ENCODE results near the gene ATP6V0A4. TPM values are rescaled to one million over a fixed set of nuclear protein-coding genes. Genes with fewer than 3 reads are reported as not detected.

Gene ATP6V0A4
- polyA plus RNA-seq, 1 of the 3 experiments (the other 2 are of a cell fraction), result not detected

- TF ChIP-seq REST (IDR thresholded peaks at IDR 0.05; ENCODE audit: low read depth, low read length), result no peak
- no peak for TF ChIP-seq FOSL2 (IDR thresholded peaks at IDR 0.05; ENCODE audit: borderline replicate concordance, low read depth)
- no peak for TF ChIP-seq ZBTB33 (IDR thresholded peaks at IDR 0.05; ENCODE audit: borderline replicate concordance, low read depth)
- TF ChIP-seq CHD2 (IDR thresholded peaks at IDR 0.05; ENCODE audit: low read length, partially characterized antibody), result peak; percentile 85
- TF ChIP-seq RFX5 (IDR thresholded peaks at IDR 0.05; ENCODE audit: low read length), result no peak; the same call in 1 of the 2 replicates
Measured at GRCh38 chr7:138679793-138680192, 118.2 kb downstream of the ATP6V0A4 start (continued).

GRCh38 chr7:138670594-138670993, 127.4 kb downstream of the ATP6V0A4 start:
- DNase-seq, result no peak
- Histone ChIP-seq H3K27me3 (ENCODE audit: insufficient read depth) (no peaks in the 10 kb centered on the region), H3K9me2 (no peaks in the 10 kb centered on the region), H3K79me2 (ENCODE audit: insufficient read depth) (no peaks in the 10 kb centered on the region), H4K20me1 (ENCODE audit: insufficient read depth) (no peaks in the 10 kb centered on the region), H3K4me2 (no peak overlapping the region), H3K27ac (ENCODE audit: low read depth in 2 of 2, low read length in 1 of 2) (no peak overlapping the region), H2AFZ (ENCODE audit: low read depth) (no peak overlapping the region), H3K36me3 (replicated peaks in 1 of 2; ENCODE audit: control insufficient read depth in 1 of 2, insufficient read depth in 2 of 2, low read length in 1 of 2) (no peaks in the 10 kb centered on the region), H3K4me1 (ENCODE audit: control insufficient read depth in 1 of 2, insufficient read depth in 2 of 2, low read depth in 1 of 2, low read length in 1 of 2) (peaks cover 0 to 12% of the 10 kb centered on the region in 2 experiments; a peak in 2 of 4 replicates), H3F3A (replicated peaks; ENCODE audit: insufficient read depth) (no peaks in the 10 kb centered on the region), H3K4me3 (ENCODE audit: low read depth in 2 of 2, low read length in 1 of 2) (no peak overlapping the region), H3K9me3 (no peaks in the 10 kb centered on the region; the same call in 1 of the 2 replicates), H3K9ac (no peak overlapping the region)
- TF ChIP-seq PBX3 (IDR thresholded peaks at IDR 0.05) (no peak), REST (IDR thresholded peaks at IDR 0.05; ENCODE audit: low read depth, low read length) (no peak), GABPA (IDR thresholded peaks at IDR 0.05; ENCODE audit: low read depth) (no peak), RAD21 (IDR thresholded peaks at IDR 0.05; ENCODE audit: low read length) (no peak), RFX5 (IDR thresholded peaks at IDR 0.05; ENCODE audit: low read length) (no peak), USF1 (IDR thresholded peaks at IDR 0.05; ENCODE audit: borderline replicate concordance, low read depth) (no peak), ELF1 (IDR thresholded peaks at IDR 0.05) (no peak), EP300 (IDR thresholded peaks at IDR 0.05; ENCODE audit: borderline replicate concordance in 1 of 2, low read depth in 1 of 2, low read length in 1 of 2) (no peak), FOSL2 (IDR thresholded peaks at IDR 0.05; ENCODE audit: borderline replicate concordance, low read depth) (no peak), RCOR1 (IDR thresholded peaks at IDR 0.05; ENCODE audit: low read length) (no peak), SIN3A (IDR thresholded peaks at IDR 0.05; ENCODE audit: borderline replicate concordance, low read depth, low read length) (no peak), USF2 (IDR thresholded peaks at IDR 0.05; ENCODE audit: borderline replicate concordance, low read depth, low read length) (no peak), TEAD4 (IDR thresholded peaks at IDR 0.05; ENCODE audit: borderline replicate concordance, insufficient read depth) (no peak)
- ChIA-PET POLR2A (no interaction called here), CTCF (interaction anchor here (3.4 kb wide), 1 partner anchor 509 kb away, joined by 12 read pairs; no protein-coding TSS in a partner anchor)
